GM10847 (cell line): Measurements from ENCODE around the gene SOX18.

Source experiments
- POLR2A ChIP-seq: IDR thresholded peaks from 2 replicates; pipeline ENCODE4 v1.6.1; 2011; ENCODE audit not compliant: insufficient read length; ENCODE audit errors: extremely low read depth

The SOX18 gene

GRCh38 chr20:64030371-64031134 lies 18.9 kb downstream of the SOX18 start:
- TF ChIP-seq POLR2A, result no peak

- TF ChIP-seq POLR2A, result no peak
These were observed 19.9 kb downstream of the SOX18 start for GRCh38 chr20:64029293-64030117.

GRCh38 chr20:64027981-64028685 lies 21.3 kb downstream of the SOX18 start:
- no peak for TF ChIP-seq POLR2A

GRCh38 chr20:64025826-64026412 lies 23.5 kb downstream of the SOX18 start:
- TF ChIP-seq POLR2A, result no peak

GRCh38 chr20:64025101-64025825 lies 24.2 kb downstream of the SOX18 start:
- no peak for TF ChIP-seq POLR2A

- TF ChIP-seq POLR2A, result no peak
These were observed 25.1 kb downstream of the SOX18 start for GRCh38 chr20:64024141-64024990.

GRCh38 chr20:64023361-64024140 lies 25.9 kb downstream of the SOX18 start:
- TF ChIP-seq POLR2A, result no peak

GRCh38 chr20:64022671-64023360 lies 26.6 kb downstream of the SOX18 start:
- TF ChIP-seq POLR2A, result no peak

GRCh38 chr20:64021124-64021975 lies 28.1 kb downstream of the SOX18 start:
- TF ChIP-seq POLR2A, result no peak

GRCh38 chr20:64015635-64016034 lies 33.8 kb downstream of the SOX18 start:
- TF ChIP-seq POLR2A, result no peak

- TF ChIP-seq POLR2A, result no peak
These were observed 38.1 kb downstream of the SOX18 start for GRCh38 chr20:64011366-64011779.
